NT2/D1 (cell line): ENCODE results near the gene CCDC92B.

Source experiments
- DNase-seq: peaks from one replicate; pipeline ENCODE4 v3.0.0-alpha.2; 2011; ENCODE audit warnings: low read depth, low spot score
- H3K27me3 ChIP-seq: 2 replicates; pipeline ENCODE4 v1.6.0; 2011; ENCODE audit warnings: mild to moderate bottlenecking; ENCODE audit not compliant: insufficient read length, insufficient read depth
- H3K36me3 ChIP-seq: 2 replicates; pipeline ENCODE4 v1.6.1; 2011; ENCODE audit warnings: mild to moderate bottlenecking, low read length, mixed read lengths; ENCODE audit not compliant: insufficient read depth, insufficient read length
- H3K4me1 ChIP-seq: 2 replicates; pipeline ENCODE4 v1.5.1; 2011; ENCODE audit not compliant: insufficient read depth, insufficient read length
- H3K4me3 ChIP-seq: 2 replicates; pipeline ENCODE4 v1.5.1; 2011; ENCODE audit warnings: low read depth; ENCODE audit not compliant: insufficient read length
- H3K9ac ChIP-seq: 2 replicates; pipeline ENCODE4 v1.6.0; 2011; ENCODE audit warnings: low read depth; ENCODE audit not compliant: insufficient read length
- H3K9me3 ChIP-seq: 2 replicates; pipeline ENCODE4 v1.5.1; 2011; ENCODE audit warnings: mild to moderate bottlenecking, low read length; ENCODE audit not compliant: insufficient read depth
- SUZ12 ChIP-seq: IDR thresholded peaks from 2 replicates; pipeline ENCODE4 v1.6.1; 2011; ENCODE audit not compliant: insufficient read length, insufficient read depth; ENCODE audit errors: extremely low read depth
- YY1 ChIP-seq: IDR thresholded peaks from 2 replicates; pipeline ENCODE4 v1.6.1; 2011; ENCODE audit not compliant: insufficient read length, insufficient read depth
- ZNF274 ChIP-seq: IDR thresholded peaks from 2 replicates; pipeline ENCODE4 v1.6.1; 2011; ENCODE audit warnings: mild to moderate bottlenecking, low read depth, low read length

CCDC92B gene

DNA sequence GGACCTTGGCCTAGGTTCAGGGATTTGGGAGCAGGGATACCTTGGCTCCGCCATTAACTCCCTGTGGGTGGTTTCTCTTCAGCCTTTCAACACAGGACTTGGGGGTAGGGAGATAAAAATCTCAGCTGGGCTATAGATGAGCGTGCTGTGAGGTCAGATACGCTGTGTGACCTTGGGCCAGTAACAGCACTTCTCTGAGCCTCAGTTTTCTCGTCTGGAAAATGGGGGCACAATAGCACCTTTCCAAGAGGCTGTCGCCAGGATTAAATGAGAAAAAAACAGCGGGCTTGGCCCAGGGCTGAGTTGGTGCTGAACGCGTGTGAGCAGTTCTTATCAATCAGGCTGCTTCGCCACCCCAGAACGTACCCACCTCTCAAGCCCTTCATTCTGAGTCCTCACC lies 17.6 kb downstream of the CCDC92B start:
- no peak overlapping the region for H3K4me3 ChIP-seq
- H3K4me1 ChIP-seq, result peaks cover 2% of the 10 kb centered on the region
- H3K27me3 ChIP-seq, result no peaks in the 10 kb centered on the region
- H3K9ac ChIP-seq, result no peak overlapping the region
- H3K9me3 ChIP-seq, result no peaks in the 10 kb centered on the region
- DNase-seq, result no peak
- H3K36me3 ChIP-seq, result no peaks in the 10 kb centered on the region
- TF ChIP-seq ZNF274 (no peak), YY1 (no peak), SUZ12 (no peak)

DNA sequence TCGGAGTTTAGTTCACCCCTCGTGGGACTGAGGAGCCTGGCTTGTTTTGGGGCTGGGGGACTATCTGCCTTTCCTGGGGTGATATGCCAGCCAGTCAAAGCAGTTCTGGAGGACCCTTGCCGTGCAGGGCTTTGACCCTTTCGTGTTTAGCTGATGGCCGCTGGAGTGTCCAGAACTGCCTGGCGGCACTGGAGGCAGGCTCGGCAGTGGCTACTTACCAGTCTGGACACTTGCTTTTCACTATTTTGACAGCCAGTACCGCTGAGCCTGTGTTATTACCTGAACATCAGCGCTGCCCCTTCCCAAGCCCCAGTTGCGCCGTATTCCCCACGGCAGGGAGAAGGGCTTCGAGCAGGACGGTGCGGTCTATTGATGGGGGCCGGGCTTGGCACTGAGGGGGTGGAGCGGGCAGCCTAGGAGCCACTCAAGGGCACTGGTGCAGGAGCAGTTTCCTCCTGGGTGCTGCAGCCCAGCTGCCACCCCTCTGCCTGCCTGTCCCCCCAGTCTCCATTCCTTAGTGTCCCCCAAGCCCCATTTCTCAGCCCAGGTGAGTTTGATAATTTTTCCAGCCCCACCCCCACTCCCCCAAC lies 18.6 kb downstream of the CCDC92B start:
- no peak overlapping the region for H3K4me3 ChIP-seq
- no peaks in the 10 kb centered on the region for H3K27me3 ChIP-seq
- H3K4me1 ChIP-seq, result peaks cover 2% of the 10 kb centered on the region
- no peak for TF ChIP-seq SUZ12
- TF ChIP-seq YY1, result no peak
- no peak for TF ChIP-seq ZNF274
- no peaks in the 10 kb centered on the region for H3K9me3 ChIP-seq
- H3K9ac ChIP-seq, result no peak overlapping the region
- H3K36me3 ChIP-seq, result no peaks in the 10 kb centered on the region
- DNase-seq, result no peak

DNA sequence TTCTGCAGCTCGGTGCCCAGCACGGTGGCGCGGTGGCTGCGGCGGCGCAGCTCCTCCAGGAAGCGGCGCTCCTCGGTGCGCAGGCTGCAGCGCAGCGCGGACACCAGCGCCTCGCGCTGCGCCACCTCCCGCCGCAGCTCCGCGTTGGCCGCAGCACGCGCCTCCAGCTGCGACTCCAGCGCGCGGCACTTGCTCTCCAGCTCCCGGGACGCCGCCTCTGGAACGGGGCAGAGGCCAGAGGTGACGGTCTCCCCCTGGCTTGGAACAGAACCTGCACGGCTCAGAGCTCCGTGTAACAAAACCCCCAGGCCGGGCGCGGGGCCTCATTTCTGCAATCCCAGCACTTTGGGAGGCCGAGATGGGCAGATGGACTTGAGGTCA lies 24.7 kb downstream of the CCDC92B start:
- Histone ChIP-seq H3K27me3 (no peaks in the 10 kb centered on the region), H3K36me3 (no peaks in the 10 kb centered on the region), H3K4me1 (peaks cover 10% of the 10 kb centered on the region), H3K9me3 (no peaks in the 10 kb centered on the region), H3K4me3 (peak overlapping the region; percentile 59), H3K9ac (peak overlapping the region; percentile 85)
- TF ChIP-seq YY1 (no peak), SUZ12 (no peak), ZNF274 (no peak)
- DNase-seq, result peak; percentile 57

DNA sequence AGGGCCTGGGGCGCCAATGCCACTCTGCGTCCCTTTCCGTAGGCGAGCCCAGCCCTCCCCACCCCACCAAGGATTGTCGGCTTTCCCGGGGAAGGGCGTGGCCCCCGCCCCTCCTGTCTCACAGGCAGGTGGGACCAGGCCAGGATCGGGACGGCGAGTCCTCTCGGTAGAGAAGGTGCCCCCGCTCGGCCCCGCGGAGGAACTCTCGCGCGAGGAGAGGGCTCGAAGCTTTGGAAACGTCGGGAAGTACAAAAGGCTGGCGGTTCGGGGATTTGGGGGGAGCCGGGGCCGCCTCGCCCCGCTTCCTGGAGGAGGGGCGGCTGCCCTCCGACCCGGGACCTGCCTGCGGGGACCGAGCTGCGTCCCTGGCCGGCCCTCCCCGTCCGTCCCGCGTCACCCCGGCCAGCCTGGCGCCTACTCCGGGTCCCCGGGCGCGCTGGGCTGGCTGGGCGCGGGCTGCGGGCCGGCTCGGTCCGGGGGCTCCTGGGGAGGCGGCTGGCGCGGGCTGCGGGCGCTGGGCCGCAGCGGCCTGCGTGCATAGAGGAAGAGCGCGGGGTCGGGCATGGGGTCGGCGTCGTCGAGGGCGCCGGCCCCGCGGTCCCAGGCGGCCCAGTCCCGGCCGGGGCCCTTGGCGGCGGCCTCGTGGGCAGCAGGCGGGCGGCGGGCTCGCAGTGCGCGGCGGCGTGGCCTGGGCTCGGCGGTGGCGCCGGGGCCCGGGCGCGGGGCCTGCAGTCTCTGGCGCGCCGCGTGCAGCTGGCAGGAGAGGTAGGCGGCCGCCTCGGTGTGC lies 25.3 kb downstream of the CCDC92B start:
- TF ChIP-seq SUZ12 (no peak), YY1 (no peak), ZNF274 (no peak)

DNA sequence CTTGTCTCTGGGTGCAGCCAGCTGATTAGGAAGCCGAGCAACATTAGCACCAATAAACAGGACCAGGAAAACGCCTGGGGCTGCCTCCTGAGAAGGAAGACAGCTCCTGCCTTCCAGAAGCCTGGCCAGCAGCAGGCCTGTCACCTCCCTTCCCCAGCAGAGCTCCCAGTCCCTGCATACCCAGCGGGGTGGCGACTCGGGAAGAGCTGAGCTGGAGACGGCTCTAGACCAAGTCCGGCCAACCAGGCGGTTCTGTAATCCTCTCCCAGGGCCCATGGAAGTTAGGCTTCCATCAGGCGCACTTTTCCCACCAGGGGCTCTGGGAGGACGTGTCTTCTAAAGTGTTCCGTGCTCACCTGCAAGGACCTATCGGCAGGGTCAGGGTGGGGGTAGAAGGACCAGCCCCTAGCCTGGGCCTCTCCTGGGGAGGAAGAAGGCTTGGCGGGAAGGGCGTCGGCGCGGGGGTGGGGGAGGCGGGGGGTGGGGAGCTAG lies 25.9 kb downstream of the CCDC92B start:
- DNase-seq, result no peak
- no peaks in the 10 kb centered on the region for H3K27me3 ChIP-seq
- no peaks in the 10 kb centered on the region for H3K9me3 ChIP-seq
- peak overlapping the region; percentile 80 for H3K9ac ChIP-seq
- peak overlapping the region; percentile 59 for H3K4me3 ChIP-seq
- TF ChIP-seq ZNF274 (no peak), YY1 (no peak), SUZ12 (no peak)
- no peaks in the 10 kb centered on the region for H3K36me3 ChIP-seq
- peaks cover 10% of the 10 kb centered on the region for H3K4me1 ChIP-seq

More for the DNA sequence above, 25.3 kb downstream of the CCDC92B start:
- H3K27me3 ChIP-seq, result no peaks in the 10 kb centered on the region
- H3K4me1 ChIP-seq, result peaks cover 10% of the 10 kb centered on the region
- no peaks in the 10 kb centered on the region for H3K9me3 ChIP-seq
- DNase-seq, result no peak
- peak overlapping the region; percentile 85 for H3K9ac ChIP-seq
- no peaks in the 10 kb centered on the region for H3K36me3 ChIP-seq
- H3K4me3 ChIP-seq, result peak overlapping the region; percentile 59

DNA sequence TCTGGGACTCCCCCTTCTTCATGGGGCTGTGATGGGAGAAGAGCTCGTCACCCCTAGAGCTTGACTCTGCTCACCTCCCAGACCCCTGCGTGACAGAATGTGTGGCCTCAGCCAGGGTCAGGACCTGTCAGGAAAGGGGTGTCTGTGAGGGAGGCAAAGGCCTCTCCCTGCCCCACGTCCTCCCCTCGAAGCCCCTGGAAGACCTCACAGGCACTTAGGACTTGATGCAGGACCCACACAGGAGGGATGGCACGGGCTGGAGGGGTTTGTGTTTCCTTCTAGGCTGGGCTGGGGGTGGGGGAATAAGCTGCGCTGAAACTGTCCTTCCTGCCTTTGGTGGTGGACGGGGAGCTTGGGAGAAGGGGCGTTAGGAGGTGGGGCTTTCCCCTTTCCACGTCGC lies 26.8 kb downstream of the CCDC92B start:
- Histone ChIP-seq H3K36me3 (no peaks in the 10 kb centered on the region), H3K9me3 (no peaks in the 10 kb centered on the region), H3K4me1 (peaks cover 10% of the 10 kb centered on the region), H3K4me3 (no peak overlapping the region), H3K27me3 (no peaks in the 10 kb centered on the region), H3K9ac (peak overlapping the region; percentile 61)
- no peak for TF ChIP-seq ZNF274
- no peak for TF ChIP-seq SUZ12
- TF ChIP-seq YY1, result no peak
- no peak for DNase-seq

DNA sequence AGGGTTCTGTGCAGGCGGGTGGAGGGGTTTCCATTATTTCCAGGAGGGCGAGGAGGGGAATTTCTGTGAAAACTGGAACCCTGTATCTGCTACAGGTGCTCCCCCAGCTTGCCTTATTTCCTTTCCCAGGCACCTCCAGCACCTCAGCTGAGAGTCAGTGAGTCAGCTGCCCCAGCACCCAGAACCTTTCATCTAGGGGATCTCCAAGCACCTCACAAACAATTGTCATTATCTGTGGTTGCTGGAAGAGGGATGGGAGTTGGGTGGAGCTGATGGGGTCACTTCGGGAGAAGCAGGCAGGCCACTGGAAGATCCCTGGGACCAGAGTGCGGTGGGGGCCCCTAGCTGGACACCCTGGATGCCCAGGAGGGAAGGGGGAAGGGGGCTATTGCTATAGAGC lies 27.8 kb downstream of the CCDC92B start:
- Histone ChIP-seq H3K9me3 (no peaks in the 10 kb centered on the region), H3K27me3 (no peaks in the 10 kb centered on the region), H3K9ac (peak overlapping the region; percentile 4), H3K4me3 (no peak overlapping the region), H3K4me1 (peaks cover 10% of the 10 kb centered on the region), H3K36me3 (no peaks in the 10 kb centered on the region)
- DNase-seq, result no peak
- TF ChIP-seq SUZ12 (no peak), YY1 (no peak), ZNF274 (no peak)
